HG02588 (cell line): Measurements from ENCODE around the gene PHF2.

Source experiments
- ATAC-seq: cut with Tn5 transposase; IDR thresholded peaks from one replicate; pipeline ENCODE4 v1.9.1; 2021; ENCODE audit warnings: mild to moderate bottlenecking, moderate library complexity; ENCODE audit not compliant: unreplicated experiment

The PHF2 gene

DNA sequence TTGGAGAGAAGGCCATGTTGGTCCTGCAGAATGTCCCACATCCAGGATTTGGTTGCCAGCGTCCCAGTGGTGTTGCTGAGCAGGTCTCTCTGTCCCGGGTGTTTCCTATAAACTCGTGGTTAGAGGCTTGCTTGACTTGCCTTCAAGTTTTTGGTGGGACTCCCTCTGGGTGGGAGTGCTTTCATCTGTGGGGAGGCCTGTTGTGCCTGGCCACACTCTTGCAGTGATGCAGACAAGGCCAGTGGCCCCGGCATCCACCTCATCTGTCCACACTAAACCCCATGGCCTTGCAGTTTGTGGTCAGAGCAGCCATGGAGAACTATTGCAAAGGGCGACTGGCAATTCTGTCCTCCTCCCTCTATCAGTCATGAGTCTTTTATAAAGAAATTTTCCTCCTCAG lies 71.8 kb downstream of the PHF2 start:
- ATAC-seq = no peak

DNA sequence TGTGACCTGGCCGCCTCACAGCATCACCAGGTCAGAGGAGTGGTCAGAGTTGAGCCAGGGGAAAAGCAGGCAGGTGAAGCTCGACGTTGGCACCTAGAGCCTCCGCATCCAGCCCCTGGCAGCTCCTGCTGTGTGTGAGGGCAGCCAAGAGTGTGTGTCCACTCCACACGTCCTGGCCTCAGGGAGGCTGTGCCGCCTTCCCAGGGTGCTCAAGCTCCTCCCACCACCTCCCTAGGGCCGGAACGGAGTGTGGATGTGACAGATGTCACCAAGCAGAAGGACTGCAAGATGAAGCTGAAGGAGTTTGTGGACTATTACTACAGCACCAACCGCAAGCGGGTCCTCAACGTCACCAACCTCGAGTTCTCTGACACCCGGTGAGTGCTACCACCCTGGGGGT lies 72.5 kb downstream of the PHF2 start:
- no peak for ATAC-seq

DNA sequence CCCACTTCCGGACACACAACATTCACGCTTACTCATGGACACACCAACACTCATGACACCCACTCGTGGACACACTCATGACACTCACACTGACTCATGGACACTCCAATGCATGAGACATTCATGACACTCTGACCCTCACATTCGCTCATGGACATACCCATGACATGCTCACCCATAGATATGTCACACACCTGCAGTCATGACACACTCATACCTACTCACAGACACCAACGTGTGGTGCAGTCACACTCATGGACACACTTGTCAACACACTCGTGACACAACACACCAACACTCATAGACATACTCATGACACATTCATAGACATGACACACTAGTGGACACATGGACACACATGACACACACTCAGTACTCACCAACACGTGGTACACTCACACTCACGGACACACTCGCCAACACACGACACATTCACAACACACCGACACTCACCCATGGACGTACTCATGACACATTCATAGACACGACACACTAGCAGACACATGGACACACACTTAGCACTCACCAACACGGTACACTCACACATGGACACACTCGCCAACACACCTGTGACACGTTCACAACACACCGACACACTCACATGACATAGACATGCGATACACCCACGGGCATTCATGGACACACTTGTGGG lies 73.4 kb downstream of the PHF2 start:
- ATAC-seq = no peak

DNA sequence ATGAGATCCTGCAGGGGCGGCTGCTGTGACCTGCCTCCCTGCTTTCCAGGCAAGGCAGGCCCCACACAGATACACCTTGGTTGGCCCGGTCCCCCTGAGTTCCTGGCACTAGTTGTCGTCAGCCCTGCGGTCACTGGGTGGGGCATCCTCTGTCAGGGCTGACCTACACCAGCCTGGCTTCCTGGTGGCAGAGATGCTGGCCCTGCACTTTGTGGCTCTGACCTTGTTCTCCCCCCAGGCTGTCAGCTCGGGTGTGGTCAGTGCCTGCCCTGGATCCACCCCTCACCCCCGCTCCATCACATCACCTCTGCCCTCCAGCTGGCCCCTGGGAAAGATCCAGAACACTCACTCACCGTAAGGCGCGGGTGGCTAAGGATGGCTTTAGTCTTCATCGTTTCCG lies 74.1 kb downstream of the PHF2 start:
- ATAC-seq = no peak

DNA sequence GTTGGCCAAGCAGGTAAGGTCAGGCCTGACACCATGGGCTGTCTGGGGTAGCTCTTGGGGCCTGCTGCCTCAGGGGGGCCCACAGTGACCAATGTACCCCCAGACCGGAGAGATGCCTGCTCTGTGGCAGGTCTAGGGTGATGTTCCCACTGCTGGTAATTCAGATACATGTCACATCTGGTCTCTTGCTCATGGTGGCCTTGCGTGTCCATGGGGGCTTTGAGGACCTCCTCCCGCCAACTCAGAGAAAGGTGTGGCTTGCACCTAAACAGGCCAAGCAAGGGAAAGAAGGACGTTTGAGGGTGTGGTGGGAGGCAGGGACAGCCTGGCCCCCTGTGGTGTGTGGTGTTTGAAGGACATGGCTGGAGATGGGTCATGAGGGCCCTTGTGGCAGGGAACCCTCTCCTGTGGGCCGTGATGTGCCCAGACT lies 75.2 kb downstream of the PHF2 start:
- ATAC-seq = no peak

DNA sequence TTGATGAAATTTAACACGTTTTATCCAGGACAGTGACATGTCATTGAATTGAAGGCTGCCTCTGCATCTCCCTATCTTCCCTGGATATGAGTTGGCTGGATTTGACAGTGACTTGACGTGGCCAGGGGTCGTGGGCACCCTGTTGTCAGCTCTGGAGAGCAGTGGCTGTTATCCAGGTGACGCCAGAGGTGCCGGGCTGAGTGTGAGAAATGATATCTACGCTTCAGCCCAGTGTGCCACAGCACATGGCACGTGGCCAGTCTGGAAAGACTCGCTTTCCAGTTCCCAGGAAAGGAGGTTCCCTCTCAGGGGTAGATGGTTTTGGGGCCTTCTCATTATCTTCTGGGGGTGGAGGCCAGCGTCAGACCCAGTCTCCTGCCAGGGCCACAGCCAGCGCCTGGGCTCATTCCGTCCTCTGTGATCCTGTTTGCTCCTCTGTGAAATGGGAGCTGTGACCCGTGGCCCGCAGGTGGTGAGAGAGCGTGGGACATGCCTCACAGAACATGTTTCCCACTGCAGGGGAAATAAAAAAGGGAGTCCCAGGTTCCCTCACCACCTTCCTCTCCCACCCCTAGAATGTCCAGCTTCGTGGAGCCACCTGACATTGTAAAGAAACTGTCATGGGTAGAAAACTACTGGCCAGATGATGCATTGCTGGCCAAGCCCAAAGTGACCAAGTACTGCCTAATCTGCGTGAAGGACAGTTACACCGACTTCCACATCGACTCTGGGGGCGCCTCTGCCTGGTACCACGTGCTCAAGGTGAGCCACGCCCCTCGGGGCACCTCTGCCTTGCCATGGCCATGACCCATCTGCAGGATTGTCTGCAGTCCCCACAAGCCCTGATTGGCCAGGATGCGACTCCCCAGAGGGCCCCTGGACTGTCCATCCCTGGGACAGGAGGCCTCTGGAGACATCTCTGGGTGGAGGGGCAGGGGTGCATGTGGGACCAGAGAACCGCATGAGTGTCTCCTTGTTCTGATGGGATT lies 76.5 kb downstream of the PHF2 start:
- no peak for ATAC-seq

DNA sequence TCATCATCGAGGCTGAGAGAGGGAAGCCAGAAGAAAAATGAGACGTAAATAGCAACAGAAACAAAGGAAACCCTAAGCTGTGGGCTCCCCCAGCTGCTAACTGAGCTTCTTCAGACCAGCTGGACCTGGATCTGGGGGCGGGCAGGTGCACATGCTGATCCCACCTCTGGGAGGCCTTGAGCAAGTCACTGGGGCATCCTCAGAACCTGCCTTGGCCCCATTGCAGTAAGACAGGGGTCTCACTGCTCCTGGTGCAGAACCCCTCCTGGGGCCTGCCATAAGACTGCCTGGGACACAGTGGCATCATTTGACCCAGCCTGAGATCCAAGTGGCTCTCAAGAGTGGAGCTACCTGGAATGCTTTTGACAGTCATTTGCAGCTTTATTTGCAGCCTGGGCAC lies 77.4 kb downstream of the PHF2 start:
- no peak for ATAC-seq

DNA sequence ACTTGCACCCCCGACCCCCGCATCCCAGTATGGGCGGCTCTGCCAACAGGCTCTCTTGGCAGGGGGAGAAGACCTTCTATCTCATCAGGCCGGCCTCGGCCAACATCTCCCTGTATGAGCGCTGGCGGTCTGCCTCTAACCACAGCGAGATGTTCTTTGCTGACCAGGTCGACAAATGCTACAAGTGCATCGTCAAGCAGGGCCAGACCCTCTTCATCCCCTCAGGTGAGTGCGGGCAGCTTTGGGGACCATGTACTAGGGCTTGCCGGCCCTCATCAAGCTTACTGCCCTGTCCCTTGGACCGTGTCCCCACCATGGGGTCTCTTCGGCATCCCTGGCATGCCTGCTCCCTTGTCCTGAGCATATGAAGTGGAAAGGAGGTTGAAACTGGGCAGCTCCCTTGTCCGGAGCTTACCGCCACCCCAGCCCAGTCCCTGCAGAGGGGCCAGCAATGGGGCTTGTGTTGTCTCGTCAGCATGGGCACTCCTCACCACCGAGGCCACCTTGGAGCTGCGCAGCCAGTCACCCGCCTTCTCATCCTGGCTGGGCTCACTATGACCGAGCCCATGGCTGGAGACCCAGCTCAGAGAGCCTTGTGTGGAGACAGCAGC lies 78.1 kb downstream of the PHF2 start:
- ATAC-seq = no peak

DNA sequence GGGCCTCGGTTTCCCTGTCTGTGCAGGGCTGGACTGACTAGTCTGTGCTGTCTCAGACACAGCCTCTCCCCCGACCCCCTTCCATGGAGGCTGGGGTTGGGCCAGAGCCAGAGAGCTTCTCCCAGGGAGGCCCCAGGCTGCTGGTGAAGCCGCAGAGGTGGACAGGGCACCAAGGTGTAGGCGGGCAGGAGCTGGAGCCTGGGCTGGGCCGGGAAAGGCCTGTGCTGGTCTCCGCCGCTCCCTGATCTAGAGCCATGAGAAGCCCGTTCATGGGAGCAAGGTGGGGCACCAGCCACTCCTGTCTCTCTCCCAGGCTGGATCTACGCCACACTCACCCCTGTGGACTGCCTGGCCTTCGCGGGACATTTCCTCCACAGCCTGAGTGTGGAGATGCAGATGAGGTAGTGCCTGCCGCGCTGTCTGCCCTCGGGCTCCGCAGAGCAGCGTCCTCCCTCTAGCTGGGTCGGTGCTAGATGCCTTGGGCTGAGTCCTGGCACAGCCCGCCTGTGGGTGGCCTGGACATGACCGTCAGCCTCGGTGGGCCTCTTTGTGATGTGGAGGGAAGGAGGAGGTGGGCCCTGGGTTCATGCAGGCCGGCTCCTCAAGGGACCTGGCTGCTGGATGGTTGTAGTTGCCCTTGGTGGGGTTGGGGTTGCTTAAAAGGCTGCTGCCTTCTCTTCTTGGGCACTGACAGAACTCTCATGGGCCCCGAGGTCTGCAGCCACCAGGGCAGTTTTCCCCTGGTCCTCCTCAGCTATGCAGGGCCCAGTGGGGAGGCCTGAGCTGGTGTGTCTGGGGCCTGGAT lies 79.4 kb downstream of the PHF2 start:
- ATAC-seq = no peak

DNA sequence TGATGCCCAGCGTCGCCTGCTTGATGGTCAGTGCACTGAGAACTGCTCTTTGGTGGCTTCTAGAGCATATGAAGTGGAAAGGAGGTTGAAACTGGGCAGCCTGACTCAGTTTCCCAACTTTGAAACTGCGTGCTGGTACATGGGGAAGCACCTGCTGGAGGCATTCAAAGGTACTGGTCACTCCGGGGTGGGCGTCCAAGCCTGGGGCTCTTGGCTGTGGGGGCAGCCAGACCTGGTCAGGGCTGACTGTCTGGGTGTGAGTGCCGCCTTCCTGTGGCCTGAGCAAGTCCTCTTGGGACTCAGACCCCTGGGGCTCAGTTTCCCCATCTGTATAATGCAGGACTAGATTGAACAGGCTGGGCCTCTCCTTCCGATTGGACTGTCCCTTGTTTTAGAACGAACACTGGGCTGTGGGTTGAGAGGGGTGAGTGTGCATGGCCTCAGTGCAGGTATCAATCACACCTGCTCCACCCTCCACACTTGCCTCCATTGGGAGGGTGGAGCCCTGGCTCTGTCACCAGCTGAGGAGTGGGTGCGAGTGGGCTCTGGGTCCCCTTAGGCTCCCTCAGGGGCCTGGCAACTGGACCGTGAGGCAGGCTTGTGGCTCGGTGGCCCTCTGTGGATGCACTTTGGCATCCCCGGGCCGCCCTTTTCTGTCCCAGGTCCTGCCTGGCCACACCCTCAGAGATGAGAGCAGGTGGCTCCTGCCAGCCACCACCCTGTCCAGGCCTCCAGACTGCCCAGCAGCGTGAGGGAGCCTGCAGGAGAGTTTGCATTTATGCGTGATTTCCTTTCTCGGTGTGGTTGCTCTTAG lies 80.2 kb downstream of the PHF2 start:
- ATAC-seq = no peak

DNA sequence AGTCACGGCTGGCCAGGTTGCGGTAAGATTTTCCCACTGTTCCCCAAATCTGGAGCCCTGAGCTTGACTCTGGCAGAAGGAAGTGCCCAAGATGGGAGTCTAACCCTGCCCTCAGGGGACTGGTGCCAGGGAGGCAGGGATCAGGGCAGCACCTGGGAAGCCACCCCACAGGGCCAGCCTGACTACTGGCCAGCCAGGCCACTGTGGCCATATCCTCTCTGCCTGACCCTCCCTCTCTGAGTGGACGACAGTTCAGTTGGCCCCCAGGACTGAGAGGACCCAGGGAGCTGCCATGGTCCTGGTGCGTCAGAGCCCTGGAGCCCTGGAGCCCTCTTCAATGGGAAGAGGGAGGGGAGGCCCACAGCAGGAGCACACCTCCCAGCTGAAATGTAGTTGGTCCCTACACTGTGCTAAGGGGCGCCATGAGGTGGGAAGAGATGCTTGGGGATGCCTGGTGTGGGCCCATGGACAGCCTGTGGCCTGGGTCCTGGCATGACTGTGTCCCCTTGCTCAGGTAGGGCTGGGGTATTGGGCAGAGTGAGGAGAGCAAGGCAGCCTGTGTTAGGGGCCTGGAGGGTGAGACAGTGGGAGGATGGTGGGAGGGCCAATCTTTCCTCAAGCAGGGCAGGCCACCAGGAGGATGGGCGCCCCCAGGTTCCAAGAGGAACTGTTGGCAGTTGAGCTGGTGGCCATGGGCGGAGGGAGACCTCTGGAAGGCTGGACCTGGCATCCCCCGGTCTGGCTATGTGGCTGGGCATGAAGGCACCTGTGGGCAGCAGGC lies 81.1 kb downstream of the PHF2 start:
- ATAC-seq = no peak

DNA sequence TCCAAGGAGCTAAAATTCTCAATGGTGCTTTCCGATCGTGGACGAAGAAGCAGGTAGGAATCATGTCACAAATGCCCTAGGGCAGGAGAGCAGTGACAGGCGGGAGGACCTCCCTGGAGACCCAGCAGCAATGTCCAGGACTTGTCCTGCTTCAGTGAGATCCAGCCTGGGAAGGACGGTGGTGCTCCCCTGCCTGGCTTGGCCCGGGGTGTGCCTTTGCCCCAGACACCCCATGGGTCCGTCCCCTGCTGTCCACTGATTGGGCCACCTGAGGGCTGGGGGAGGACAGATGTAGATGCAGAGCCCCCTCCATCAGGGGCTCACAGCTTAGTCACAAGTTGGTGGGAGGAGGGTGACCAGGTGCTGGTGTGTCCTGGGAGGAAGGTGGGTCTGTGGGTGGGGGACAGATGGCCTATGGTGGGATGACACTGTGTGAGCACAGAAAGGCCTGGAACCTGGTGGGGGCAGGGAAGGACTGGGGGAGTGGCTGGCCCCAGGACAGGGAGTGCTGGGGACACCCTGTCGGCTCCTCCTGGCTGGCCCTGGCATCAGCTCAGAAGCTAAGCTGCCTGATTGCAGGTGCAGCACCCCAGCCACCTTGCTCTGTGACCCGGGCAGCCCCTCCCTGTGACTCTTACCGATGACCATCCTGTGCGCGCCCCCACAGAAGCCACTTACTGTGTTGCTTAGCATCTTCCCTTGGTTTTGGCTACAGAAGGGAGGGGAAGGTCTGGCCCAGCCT lies 82.0 kb downstream of the PHF2 start:
- ATAC-seq = no peak

DNA sequence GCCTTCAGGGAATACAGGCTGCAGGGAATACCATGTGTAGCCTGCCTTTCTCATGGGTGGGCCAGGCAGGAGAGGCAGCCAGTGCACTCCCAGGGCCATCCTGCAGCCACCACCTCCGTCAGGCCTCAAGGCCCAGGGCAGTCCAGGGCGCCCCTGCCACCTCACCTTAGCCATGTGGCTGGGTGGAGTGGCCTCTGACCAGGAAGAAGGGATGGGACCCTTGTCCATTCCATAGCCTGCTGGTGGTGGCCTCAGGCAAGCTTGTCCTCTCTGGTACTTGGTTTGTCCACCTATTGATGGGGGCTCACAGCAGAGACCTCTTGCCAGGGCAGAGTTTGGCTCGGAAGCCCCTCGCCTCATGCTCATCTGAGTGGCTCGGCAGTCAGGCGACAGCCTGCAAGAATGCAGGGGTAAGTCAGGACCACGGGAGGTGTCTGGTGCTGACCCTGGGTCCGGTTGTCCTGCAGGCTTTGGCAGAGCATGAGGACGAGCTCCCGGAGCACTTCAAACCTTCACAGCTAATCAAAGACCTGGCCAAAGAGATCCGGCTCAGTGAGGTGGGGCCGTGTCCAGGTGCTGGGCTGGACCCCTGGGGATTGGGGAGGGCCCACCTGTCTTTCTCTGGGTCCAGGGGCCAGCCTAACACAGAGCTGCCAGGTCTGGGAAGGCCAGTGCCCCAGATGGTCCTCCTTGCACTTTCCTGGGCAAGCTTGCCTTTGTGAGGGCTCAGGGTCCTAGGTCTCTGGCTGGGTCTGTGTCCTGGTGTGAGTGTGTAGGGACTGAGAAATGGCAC lies 82.9 kb downstream of the PHF2 start:
- ATAC-seq = no peak

DNA sequence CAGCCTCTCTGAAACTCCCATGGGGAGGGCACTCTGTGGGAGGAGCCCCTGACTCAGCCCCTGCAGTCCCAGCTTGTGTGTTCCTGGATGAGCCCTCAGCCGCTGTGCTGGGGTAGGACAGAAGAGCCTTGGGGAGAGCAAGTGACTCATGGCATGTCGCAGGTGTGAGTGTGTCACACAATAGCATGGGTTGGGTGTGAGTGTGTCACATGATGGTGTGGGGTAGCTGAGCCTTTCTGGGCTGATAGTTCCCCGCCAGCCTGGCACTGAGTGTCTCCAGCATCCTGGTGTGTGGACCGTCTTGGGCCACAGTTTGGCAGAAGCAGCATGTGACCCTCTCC lies 83.4 kb downstream of the PHF2 start:
- no peak for ATAC-seq

DNA sequence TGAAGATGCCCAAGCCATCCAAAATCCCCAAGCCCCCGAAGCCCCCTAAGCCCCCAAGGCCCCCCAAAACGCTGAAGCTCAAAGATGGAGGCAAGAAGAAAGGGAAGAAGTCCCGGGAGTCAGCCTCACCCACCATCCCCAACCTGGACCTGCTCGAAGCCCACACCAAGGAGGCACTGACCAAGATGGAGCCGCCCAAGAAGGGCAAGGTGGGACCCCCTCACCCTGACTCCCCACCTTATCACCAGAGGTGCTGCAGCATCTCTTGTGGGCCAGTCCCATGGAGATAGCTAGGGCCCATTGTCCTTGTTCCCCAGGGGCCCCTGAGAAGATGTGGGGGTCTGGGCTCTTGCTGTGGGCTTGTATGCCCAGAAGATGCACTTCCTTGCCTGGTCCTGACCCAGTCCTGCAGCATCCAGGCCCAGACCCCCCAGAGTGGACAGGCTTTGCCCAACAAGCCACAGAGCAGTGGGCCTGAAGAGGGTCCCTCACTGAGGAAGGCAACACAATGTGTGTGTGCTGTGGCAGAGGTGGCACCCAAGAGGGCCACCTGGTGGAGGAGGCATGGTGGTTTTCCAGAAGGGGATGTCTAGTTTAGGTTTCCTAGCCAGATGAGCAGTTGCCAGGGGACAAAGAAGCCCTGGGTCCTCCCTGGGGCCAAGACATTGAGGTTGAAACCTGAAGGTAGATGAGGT lies 84.1 kb downstream of the PHF2 start:
- no peak for ATAC-seq

DNA sequence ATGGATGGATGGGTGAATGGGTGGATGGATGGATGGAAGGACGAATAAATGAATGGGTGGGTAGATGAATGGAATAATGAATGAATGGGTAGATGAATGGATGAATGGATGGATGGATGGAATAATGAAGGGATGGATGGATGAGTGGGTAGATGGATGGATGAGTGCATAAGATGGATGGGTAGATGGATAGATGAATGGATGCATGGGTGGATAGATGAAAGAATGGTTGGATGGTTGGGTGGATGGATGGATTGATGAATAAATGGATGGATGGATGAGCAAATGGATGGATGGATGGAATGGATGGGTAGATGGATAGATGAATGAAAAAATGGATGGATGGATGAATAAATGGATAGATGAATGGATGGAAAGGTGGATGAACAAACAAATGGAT lies 85.2 kb downstream of the PHF2 start:
- no peak for ATAC-seq

DNA sequence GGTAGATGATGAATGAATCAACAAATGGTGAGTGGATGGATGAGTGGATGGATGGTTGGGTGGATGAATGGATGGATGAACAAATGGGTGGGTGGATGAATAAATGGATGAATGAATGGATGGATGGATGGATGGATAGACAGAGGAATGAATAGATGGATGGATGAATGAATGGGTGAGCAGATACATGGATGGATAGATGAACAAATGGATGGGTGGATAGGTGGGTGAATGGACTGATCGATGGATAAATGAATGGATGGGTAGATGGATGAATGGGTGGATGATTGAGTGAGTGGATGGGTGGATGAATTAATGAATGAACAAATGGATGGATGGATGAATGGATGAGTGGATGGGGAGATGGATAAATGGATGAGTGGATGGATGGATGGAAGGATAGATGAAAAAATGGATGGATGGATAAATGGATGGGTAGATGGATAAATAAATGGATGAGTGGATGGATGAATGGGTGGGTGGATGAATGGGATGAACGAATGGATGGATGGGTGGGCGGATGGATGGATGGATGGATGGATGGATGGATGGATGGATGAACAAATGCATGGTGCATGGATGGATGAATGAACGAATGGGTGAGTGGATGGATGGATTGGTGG lies 85.7 kb downstream of the PHF2 start:
- no peak for ATAC-seq
